Uterus (tissue), 2 donors: ENCODE results near the gene BRMS1L.

ENCODE experiments used
- CTCF ChIP-seq, 4 experiments: fragments of 200-600 bp in 2 of 4; fragments of 450-650 bp in 2 of 4; sonication (generic) in 2 of 4; IDR thresholded peaks; one replicate each; pipeline ENCODE4 v1.5.1; 2016 to 2019; ENCODE audit warnings: antibody characterized with exemption in 4 of 4, mild to moderate bottlenecking in 2 of 4, moderate library complexity in 1 of 4
- POLR2A ChIP-seq, 2 donors: fragments of 450-650 bp; IDR thresholded peaks; one replicate each; pipeline ENCODE4 v1.6.1; 2016; ENCODE audit warnings: antibody characterized with exemption in 2 of 2, mild to moderate bottlenecking in 1 of 2, moderate library complexity in 1 of 2

GRCh38 chr14:35809597-35809996, 16.5 kb upstream of the BRMS1L start:
- TF ChIP-seq POLR2A (IDR thresholded peaks at IDR 0.05) (no peak), CTCF (IDR thresholded peaks at IDR 0.05) (no peak)
